Kasumi-1 (cell line): Measurements from ENCODE around the gene MLXIP.
"Not testable (repeated sequence)": the region's sequence is repeated elsewhere in the genome, so short reads cannot be mapped to it uniquely, and the experiment has no call there.

Experiments used
- DNase-seq, 2 experiments: peaks; one replicate each; lab custom pipeline; 2025; lab: John Stamatoyannopoulos, UW

The MLXIP gene

DNA sequence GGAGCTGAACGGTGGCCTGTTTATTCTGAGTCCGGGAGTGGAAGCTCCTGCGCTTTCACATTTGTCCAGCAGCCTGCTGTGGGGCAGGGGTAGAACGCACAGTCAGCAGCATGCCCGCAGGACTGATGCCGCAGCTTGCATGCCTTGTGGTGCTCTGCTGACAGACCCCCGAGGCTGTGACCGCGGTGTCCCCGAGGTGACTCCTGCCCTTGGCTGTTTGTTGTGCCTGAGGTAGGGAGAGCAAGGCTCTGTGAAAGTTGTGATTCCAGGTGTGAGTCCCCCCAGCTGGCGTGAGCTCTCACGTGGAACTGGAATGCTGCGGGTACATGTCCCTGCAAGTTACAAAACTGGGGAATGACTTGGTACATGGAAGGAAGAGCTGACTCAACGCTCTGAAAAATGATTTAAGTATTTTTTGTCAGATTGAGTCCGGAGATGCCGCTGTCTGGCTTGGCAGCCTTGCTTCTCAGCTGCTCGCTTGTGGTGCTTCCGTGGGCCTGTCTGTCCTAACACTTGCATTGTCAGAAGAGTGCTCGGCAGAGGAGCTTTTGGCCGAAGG lies 18.1 kb downstream of the MLXIP start:
- DNase-seq, result no peak

DNA sequence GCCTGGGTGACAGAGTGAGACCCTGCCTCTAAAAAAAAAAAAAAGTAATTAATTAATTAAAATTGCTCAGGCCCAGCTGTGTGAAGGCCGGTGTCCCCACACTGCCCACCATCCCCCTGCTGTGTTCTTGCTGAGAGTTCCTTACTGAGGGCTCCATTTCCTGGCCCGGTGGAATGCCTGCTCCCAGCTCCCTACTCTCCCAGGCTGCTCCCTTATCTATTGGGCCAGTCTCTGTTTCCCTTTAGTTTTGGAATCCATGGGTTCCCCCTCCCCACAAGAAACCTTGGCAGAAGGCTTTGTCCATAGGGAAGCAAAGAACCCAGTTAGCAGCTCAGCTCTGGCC lies 19.0 kb downstream of the MLXIP start:
- DNase-seq, result no peak

- DNase-seq, result no peak
Observed at GRCh38 chr12:122097927-122098756, 19.6 kb downstream of the MLXIP start.

GRCh38 chr12:122099280-122099749 lies 20.8 kb downstream of the MLXIP start:
- no peak for DNase-seq

DNA sequence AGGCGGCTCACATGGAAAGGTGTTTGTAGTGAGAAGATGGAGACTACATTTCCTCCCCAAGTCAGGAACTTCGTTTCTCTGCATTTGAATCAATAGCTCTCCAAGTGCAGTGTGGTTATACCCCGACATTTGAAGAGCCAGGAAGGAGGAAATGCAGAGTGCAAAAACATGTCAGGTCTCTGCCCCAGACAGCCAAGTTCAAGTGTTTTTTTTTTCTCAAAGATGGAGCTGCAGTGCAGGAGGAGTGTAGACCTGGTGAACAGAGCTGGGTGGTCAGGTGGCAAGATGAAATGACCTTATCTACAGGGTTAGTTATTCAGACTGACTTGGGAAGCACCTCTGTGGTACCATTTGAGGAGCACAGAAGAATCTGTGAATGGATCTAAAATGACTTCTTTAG lies 21.3 kb downstream of the MLXIP start:
- no peak for DNase-seq

GRCh38 chr12:122100568-122100967 lies 22.0 kb downstream of the MLXIP start:
- no peak for DNase-seq

- DNase-seq, result no peak
Observed at GRCh38 chr12:122102331-122102730, 23.8 kb downstream of the MLXIP start.

GRCh38 chr12:122104844-122105243 lies 26.3 kb downstream of the MLXIP start:
- no peak for DNase-seq

- not testable (repeated sequence) for DNase-seq
Observed at GRCh38 chr12:122105496-122105895, 26.9 kb downstream of the MLXIP start.

DNA sequence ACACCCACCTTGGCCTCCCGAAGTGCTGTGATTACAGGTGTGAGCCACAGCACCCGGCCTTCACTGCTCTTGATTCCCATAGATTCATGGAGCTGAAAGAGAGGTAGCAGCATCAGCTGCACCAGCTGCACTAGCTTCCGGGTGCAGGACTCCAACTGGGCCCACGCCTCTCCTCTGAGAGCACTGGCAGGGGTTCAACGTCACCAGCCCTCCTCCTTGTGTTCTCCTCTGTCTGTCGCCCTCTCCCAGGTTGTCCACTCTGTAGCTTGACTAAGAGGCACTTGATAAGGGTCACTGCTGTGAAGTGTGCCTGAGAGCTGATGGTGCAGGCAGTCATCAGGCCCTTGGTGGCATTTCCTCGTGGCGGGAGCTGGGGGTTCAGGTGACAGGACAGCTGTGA lies 28.3 kb downstream of the MLXIP start:
- no peak for DNase-seq

- DNase-seq, result no peak
Observed at GRCh38 chr12:122107261-122107660, 28.7 kb downstream of the MLXIP start.

GRCh38 chr12:122111089-122111641 lies 32.6 kb downstream of the MLXIP start:
- no peak for DNase-seq

GRCh38 chr12:122116707-122117535 lies 38.4 kb downstream of the MLXIP start:
- DNase-seq, result no peak

DNA sequence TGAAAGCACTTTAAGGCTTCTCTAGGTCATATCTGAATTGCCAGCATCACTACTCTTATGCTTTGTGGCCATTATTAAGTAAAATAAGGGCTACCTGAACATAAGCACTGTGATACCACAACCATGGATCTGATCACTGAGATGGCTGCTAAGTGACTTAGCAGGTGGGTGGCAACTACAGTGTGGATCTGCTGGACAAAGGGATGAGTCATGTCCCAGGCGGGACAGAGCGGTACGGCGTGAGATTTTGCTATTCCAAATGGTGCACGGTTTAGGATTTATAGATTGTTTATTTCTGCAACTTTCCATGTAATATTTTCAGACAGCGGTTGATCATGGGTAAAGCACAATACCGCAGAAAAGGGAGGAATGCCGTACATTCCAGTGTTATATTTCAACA lies 39.4 kb downstream of the MLXIP start:
- no peak for DNase-seq

GRCh38 chr12:122121341-122121740 lies 42.8 kb downstream of the MLXIP start:
- DNase-seq, result not testable (repeated sequence)

DNA sequence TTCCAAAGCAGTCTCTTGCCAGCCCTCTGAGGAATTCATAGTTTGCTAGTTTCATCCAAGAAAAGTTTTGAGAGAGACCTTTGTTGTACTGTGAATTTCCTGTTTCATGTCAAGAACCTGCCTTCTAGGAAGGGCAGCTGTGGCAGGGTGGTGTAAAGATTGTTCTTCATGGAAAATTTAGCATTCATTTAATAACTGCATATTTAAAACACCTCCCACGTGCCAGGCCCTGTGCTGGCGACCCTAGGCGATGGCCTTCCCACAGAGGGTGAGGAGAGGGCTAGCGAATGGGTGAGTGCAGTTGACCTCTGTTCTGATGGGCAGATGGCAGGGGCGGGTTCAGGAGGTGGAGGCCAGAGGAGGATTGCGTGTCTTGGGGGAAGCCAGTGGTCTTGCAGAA lies 43.2 kb downstream of the MLXIP start:
- no peak for DNase-seq

DNA sequence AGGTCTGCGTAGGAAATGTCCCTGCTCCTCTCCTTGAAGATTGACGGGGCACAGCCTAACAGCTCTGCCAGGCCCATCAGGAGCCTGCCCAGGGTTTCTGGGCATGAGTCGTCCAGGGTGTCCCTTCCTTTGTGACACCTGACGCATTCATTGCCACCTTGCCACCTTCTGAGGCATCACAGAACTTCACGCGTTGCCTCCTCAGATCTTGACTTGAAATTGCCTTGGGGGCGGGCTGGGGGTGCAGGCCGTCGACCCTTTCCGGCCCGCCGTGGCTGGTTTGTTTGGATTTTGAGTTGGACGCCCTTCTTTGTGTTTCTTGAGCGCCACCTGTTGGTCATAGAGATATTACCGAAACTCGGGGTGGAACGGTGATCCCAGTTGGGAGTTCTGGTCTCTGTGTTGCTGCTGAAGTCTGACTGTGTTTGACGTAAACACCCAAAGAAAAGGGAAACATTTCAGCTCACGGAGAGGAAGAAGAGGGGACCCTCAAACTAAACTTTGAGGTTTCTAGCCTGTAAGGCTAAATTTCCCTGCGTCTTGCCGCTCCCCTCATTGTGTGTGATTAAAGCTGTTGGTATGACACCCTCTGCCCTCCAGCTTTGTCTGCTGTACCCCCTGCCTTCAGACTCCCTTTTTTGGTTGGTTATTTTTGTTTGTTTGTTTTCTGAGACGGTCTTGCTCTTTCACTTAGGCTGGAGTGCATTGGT lies 44.6 kb downstream of the MLXIP start:
- peak; percentile 60 to 64 for DNase-seq

- DNase-seq, result no peak
Observed at GRCh38 chr12:122123761-122124145, 45.2 kb downstream of the MLXIP start.

GRCh38 chr12:122124370-122124769 lies 45.8 kb downstream of the MLXIP start:
- no peak for DNase-seq

DNA sequence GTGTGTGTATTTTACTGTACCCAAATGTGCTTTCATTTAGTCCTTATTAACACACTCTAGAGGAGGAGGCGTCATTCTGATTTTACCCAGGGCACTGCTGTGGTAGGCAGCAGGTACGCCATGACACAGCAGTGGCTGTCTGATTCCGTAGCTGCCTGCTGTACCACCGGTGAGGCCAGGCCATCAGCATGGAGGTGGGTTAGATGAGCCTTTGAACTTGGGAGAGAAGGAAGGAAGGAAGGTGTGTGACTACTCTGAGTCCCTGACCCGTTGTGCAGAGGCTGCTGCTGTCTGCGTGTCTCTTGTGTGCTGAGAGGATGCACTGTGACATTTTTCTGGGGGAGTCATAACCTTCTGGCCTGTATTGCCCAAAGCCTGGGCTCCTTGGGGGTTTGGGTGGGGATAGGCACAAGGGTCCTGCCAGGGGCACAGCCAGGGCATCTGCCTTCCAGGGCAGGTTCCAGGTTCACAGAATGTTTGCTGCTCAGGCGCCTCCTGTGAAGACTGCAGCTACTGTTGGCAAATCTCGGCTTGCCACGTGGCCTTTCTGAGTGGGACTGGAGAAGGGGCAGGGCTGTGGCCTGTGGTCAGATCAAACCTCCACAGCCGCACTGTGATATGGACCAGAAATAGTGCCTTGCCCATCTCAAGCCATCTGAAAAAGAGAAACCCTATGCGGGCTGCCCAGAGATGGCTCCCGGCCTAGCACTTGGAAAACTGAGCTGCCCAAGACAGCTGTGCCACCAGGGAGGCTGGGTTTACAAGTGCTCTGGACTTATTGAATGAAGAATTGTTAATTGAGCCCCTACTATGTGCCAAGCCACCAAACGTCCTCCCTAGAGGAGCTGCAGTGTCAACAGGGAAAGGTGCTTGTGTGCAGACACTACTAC lies 47.1 kb downstream of the MLXIP start:
- DNase-seq, result no peak

DNA sequence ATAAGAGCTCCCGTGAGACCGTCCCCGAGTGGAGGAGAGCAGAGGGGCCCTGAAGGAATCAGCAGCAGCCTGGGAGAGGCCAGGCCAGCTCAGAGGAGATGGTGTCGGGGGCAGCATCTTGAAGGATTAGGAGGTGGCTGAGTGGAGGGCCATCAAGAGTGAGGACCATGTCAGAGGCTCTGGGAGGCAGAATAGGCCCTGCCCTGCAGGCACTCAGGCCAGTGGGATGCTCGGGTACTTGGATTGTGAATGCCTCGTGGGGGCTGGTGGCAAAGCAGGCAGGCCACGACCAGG lies 47.7 kb downstream of the MLXIP start:
- DNase-seq, result no peak
